Peyer's patch (tissue), 4 donors: Measurements from ENCODE around the gene SCN1A. TPM values are rescaled to one million over a fixed set of nuclear protein-coding genes. Genes with fewer than 3 reads are reported as not detected.

Experiments used
- DNase-seq, 3 donors: peaks; one replicate each; pipeline ENCODE4 v3.0.0-alpha.2; 2017 to 2019
- H3K27ac ChIP-seq, 4 donors: fragments of 200-600 bp; sonication (generic); one replicate each; pipeline ENCODE4 v1.5.1; 2016 to 2019
- H3K27me3 ChIP-seq, 2 donors: fragments of 200-600 bp; sonication (generic); one replicate each; pipeline ENCODE4 v1.5.1; 2019
- H3K36me3 ChIP-seq, 3 donors: fragments of 200-600 bp; sonication (generic); one replicate each; pipeline ENCODE4 v1.5.1; 2016 to 2019
- H3K4me1 ChIP-seq, 4 donors: fragments of 200-600 bp; sonication (generic); one replicate each; pipeline ENCODE4 v1.5.1; 2016 to 2019
- H3K4me3 ChIP-seq, 4 donors: fragments of 200-600 bp; sonication (generic); 1 replicate in 3 of 4; 2 replicates in 1 of 4; pipeline ENCODE4 v1.5.1; 2016 to 2019; ENCODE audit warnings: mild to moderate bottlenecking in 1 of 4
- H3K9me3 ChIP-seq, 4 donors: fragments of 200-600 bp; sonication (generic); one replicate each; pipeline ENCODE4 v1.5.1; 2016 to 2019; ENCODE audit warnings: mild to moderate bottlenecking in 1 of 4
- POLR2A ChIP-seq, 2 donors: fragments of 450-650 bp; IDR thresholded peaks; one replicate each; pipeline ENCODE4 v1.5.1; 2017; ENCODE audit warnings: antibody characterized with exemption in 2 of 2, mild to moderate bottlenecking in 2 of 2, moderate library complexity in 2 of 2
- total RNA-seq, 4 donors: library from RNA; depleted of rRNA; stranded (reverse); fragments of >200 nt; gene quantifications; one replicate each; pipeline ENCODE4 v1.1.0, GENCODE V29; 2016
- TF ChIP-seq, protein P1 (sequence below), 6 experiments: fragments of 450-650 bp in 4 of 6; fragments of 200-600 bp in 2 of 6; sonication (generic) in 1 of 6; IDR thresholded peaks; one replicate each; pipeline ENCODE4 v1.5.1; 2017 to 2019; ENCODE audit warnings: antibody characterized with exemption in 6 of 6, mild to moderate bottlenecking in 3 of 6, moderate library complexity in 1 of 6

Gene SCN1A
- not detected for total RNA-seq

DNA sequence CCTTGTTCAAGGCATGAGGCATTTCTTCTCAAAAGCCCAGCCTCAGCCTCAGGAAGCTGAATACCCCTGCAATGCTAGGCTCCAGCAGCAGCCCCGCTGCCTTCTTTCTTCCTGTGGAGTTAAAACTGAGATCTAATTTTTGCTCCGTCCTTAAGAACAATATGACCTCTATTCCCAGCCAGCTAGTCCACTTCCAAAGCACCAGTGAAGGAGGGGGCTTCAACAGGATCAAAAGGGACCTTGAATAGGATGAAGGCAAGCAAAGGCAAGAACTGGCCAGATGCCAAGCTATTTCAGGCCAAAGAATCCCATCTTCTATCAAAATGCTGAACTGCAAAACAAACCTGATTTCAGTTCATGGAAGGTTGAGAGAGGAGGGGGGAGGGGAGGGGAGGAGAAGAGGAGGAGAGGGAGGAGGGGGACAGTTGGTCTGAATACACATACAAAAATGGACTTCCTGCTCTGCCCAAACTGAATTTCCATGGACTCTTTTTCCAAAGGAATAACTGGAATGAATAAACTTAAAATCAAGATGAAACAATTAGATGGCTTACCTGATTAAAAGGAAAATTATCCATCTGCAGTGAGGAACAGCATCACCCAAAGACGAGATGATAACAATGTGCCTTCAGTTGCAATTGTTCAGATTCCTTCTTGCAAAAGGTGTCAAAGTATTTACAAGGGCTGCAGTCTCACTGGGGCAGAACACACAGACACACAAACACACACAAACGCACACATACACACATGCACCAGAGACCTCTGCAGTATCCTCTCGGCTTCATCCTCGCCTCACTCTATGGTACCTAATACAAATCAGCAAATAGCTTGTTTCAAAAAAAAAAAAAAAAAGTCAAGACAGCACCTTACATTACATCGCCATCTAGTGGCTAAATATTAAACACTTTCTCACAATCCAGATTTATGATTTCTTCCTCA, at the start of gene SCN1A:
TSS of gene SCN1A (minus strand) at position 804 of the 939 bp plus-strand sequence. CDS start 54,399 bp downstream, outside the sequence.
- no peak within 1 kb of the TSS for H3K4me3 ChIP-seq
- H3K36me3 ChIP-seq, result no peaks in the 10 kb centered on the region
- no peak for DNase-seq
- no peaks in the 10 kb centered on the region for H3K27me3 ChIP-seq
- H3K9me3 ChIP-seq, result no peaks in the 10 kb centered on the region
- H3K27ac ChIP-seq, result no peak within 1 kb of the TSS
- no peak for TF ChIP-seq POLR2A (IDR thresholded peaks at IDR 0.05)
- TF ChIP-seq, protein P1, sequence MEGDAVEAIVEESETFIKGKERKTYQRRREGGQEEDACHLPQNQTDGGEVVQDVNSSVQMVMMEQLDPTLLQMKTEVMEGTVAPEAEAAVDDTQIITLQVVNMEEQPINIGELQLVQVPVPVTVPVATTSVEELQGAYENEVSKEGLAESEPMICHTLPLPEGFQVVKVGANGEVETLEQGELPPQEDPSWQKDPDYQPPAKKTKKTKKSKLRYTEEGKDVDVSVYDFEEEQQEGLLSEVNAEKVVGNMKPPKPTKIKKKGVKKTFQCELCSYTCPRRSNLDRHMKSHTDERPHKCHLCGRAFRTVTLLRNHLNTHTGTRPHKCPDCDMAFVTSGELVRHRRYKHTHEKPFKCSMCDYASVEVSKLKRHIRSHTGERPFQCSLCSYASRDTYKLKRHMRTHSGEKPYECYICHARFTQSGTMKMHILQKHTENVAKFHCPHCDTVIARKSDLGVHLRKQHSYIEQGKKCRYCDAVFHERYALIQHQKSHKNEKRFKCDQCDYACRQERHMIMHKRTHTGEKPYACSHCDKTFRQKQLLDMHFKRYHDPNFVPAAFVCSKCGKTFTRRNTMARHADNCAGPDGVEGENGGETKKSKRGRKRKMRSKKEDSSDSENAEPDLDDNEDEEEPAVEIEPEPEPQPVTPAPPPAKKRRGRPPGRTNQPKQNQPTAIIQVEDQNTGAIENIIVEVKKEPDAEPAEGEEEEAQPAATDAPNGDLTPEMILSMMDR (IDR thresholded peaks at IDR 0.05), result peak in 5 of 6 experiments; percentile 19 to 68 (median 40)
- H3K4me1 ChIP-seq, result no peaks in the 10 kb centered on the region

DNA sequence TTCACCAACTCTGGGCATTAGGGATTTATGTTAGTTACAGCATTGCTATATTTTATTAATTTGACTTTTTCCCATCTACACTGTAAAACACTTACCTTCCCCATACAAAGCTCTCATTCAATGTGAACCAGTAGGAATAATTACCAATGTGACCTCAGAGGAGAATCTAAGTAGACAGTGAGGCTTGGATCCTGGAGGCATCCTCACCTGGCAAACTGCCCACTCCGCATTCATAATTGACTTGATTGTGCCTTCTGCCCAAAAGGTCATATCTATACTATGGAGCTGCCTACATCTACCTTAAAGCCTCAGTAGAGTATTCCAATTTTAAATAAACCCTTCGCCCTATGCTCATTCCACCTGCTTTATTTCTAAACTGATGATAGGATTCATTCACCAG, 45.4 kb upstream of the SCN1A start:
- Histone ChIP-seq H3K27me3 (no peaks in the 10 kb centered on the region), H3K9me3 (no peaks in the 10 kb centered on the region), H3K36me3 (no peaks in the 10 kb centered on the region), H3K4me1 (no peaks in the 10 kb centered on the region), H3K27ac (no peak overlapping the region), H3K4me3 (no peak overlapping the region)
- no peak for DNase-seq
- TF ChIP-seq POLR2A (IDR thresholded peaks at IDR 0.05), result no peak
- TF ChIP-seq, protein P1 (IDR thresholded peaks at IDR 0.05), result no peak

DNA sequence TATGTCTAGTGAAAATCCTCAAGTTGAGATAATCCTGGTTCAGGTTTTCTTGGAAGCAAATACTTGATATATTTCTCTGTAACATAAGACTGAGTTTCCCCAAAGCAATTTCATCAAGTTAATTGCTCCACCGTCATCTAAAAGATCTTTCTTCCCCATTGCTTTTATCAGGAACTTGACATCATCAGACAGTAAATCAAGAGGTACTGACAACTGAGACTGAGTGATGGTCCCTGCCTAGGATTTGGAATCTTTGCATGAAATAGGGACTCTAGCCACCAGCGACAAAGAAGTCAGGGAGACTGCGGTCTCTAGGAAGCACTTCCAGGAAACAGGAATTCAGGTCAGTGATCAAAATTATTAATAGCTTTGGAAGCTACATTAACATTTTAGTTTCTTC, 43.4 kb upstream of the SCN1A start:
- Histone ChIP-seq H3K9me3 (no peaks in the 10 kb centered on the region), H3K27ac (no peak overlapping the region), H3K27me3 (no peaks in the 10 kb centered on the region), H3K4me3 (no peak overlapping the region), H3K36me3 (no peaks in the 10 kb centered on the region), H3K4me1 (no peaks in the 10 kb centered on the region)
- no peak for TF ChIP-seq POLR2A (IDR thresholded peaks at IDR 0.05)
- TF ChIP-seq, protein P1 (IDR thresholded peaks at IDR 0.05), result no peak
- DNase-seq, result no peak

DNA sequence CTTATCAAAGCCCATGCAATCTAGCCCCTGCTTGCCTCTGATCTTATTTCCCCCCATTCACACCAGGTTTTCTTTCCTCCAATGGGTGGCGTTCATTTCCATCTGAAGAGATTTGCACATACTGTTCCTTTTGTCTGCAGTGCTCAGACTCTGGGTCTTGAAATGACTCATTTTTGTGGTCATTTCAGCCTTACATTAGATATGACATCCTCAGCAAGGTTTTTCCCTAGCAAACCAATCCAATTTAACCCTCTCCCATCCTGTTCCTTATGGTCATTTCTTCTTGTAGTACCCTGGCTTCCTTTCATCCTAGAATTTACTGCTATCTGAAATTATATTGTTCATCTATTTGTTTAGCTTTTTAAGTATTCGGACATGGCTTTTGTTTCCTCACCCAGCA, 42.5 kb upstream of the SCN1A start:
- H3K4me1 ChIP-seq, result no peaks in the 10 kb centered on the region
- DNase-seq, result no peak
- H3K27me3 ChIP-seq, result no peaks in the 10 kb centered on the region
- H3K9me3 ChIP-seq, result no peaks in the 10 kb centered on the region
- no peak for TF ChIP-seq POLR2A (IDR thresholded peaks at IDR 0.05)
- TF ChIP-seq, protein P1 (IDR thresholded peaks at IDR 0.05), result no peak
- no peaks in the 10 kb centered on the region for H3K36me3 ChIP-seq
- no peak overlapping the region for H3K27ac ChIP-seq
- H3K4me3 ChIP-seq, result no peak overlapping the region

DNA sequence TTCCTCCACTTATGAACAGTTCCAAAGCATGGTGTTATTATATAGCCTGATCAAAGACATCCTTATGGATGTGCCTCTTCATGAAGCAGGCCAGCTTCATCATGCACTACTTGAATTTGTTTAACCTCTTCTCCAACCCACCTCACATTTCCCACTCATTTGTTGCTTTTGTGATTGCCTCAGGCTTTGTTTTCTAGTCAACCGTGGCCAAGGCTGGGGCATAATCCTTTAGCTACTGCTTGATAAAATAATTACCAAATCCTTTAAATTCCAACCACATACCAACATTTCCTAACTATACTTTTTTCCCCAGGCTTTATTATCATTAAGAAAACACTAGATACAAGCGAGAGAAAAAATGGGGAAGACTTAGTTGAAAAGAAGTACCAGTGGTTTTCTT, 39.6 kb upstream of the SCN1A start:
- Histone ChIP-seq H3K36me3 (no peaks in the 10 kb centered on the region), H3K4me3 (no peak overlapping the region), H3K4me1 (no peaks in the 10 kb centered on the region), H3K27ac (no peak overlapping the region), H3K27me3 (no peaks in the 10 kb centered on the region), H3K9me3 (no peaks in the 10 kb centered on the region)
- DNase-seq, result no peak
- no peak for TF ChIP-seq POLR2A (IDR thresholded peaks at IDR 0.05)
- TF ChIP-seq, protein P1 (IDR thresholded peaks at IDR 0.05), result no peak
